ENCODE results near the gene SPATA24.
"Not testable (repeated sequence)": the region's sequence is repeated elsewhere in the genome, so short reads cannot be mapped to it uniquely, and the experiment has no call there.

The SPATA24 gene

DNA sequence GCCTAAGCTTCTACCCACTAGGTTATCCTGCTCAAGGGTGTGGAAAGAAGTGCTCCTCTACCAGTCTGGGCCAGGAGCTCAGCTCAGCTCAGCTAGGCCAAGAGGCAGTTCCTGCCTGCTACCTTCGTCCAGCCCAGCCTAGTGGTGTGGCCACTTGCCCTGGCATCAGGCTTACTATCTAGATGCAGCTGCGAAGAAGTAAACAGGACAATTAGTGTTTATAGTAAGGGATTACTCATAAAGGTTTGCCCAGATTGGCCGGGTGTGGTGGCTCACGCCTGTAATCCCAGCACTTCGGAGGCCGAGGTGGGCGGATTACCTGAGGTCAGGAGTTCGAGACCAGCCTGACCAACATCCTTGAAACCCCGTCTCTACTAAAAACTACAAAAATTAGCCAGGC, 12.8 kb upstream of the SPATA24 start:
- DNase-seq (ENCODE audit: low spot score): no peak

- DNase-seq (ENCODE audit: low spot score): no peak
Measured at GRCh38 chr5:139415869-139416268, 12.0 kb upstream of the SPATA24 start.

DNA sequence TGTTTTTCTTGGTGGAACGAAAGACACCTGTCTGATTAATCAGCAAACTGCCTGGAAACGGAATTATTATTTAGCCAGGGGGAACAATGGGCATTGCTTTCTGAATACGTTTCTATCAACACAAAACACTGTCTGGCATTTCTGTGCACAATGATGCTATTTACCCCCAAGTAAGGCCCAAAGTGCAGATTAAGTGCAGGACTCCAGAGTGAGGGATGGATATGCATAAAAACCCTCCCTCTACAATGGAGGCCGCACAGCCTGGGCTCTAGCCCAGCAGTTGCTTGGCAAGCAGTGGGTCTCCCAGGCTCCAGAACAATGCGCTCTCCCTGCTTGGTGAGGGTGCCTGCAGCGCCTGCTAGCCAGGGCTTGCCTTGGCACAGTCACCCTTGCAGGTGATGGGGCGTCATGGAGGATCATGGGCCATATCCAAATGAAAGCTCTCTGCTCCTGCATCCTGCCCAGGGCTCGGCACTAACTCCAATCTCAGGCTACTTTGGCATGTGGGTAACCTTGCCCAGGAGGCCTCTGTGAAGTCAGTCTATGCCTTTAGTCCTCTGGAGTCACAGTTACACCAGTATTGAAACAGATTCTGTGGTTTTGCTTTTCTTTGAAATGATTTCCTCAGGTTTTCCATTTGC, 11.5 kb upstream of the SPATA24 start:
- no peak for DNase-seq (ENCODE audit: low spot score)

- DNase-seq (ENCODE audit: low spot score): no peak
Measured at GRCh38 chr5:139414581-139415130, 10.8 kb upstream of the SPATA24 start.

DNA sequence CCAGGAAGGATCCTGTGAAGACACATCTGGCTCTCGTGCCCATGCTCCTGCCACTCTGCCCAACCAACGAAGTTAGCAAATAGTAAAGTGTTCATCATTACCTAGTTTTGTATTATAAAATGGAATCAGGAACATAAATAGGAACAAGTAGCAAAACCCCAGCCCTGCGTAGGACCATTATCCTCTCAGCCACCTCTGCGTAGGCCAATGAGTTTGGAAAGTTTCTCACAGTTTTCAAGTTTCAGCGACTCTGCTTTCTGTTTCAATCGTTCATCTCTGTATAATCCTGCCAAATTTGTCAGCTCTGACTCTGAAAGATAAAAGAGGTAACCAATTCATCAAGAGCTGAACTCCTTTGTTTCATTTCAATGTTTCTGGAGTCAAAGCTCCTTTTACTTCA, 10.1 kb upstream of the SPATA24 start:
- no peak for DNase-seq (ENCODE audit: low spot score)

DNA sequence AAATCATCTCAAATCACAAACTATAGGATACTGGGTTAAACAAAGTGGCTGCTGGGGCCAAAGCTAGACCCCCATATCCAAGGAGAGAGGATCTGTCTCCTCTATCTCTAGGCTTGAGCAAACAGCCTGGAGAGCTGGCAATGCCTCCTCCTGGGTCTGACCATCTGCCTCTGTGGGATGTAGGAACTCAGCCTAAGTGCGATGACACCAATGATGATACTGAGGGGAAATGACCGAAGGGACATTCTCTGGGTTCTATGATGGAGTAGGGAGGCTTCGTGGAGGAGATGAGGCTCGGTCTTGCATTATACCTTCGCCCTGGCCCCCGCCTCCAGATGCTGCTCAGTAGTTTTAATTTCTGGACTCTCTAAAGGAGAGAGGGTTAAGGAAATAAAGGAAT, 9.3 kb upstream of the SPATA24 start:
- DNase-seq (ENCODE audit: low spot score): no peak

DNA sequence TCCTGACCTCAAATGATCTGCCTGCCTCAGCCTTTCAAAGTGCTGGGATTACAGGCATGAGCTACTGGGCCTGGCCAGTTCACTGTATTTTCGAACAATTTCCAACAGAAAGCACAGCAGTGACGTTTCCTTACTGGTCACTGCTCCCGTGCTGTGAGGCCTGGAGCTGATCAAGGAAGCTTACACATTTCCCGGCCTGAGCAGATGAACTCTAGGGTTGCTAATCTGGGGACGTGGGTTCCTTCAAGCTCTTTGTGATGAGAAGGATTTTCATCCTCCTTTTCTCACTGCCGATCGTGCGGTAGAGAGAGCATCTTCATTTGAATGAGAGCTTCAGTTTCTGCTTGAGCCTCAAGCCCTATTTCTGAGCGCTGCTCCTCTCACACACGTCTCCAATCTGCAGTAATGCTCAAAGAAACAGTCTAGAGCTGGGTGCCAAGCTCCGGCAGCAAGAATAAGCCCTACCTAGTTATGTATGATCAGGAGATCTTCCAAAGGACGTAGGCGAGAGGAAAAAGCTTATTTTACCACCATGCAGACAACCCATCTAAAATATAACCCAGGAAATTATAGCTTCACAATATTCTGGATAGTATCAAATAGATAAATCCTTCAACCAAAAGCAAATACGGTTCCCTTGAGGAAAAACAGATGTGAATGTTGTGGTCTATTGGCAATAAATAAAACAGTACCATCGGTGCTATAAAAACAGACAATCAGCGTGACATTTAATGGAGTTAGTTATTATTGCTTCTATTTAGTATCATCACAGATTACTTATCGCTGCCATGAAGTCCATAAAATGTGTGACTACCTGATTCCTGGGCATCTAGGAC, 7.3 kb upstream of the SPATA24 start:
- no peak for DNase-seq (ENCODE audit: low spot score)

GRCh38 chr5:139410121-139410992, 6.5 kb upstream of the SPATA24 start:
- no peak for DNase-seq (ENCODE audit: low spot score)

GRCh38 chr5:139409116-139409515, 5.2 kb upstream of the SPATA24 start:
- not testable (repeated sequence) for DNase-seq (ENCODE audit: low spot score)

- no peak for DNase-seq (ENCODE audit: low spot score)
Measured at GRCh38 chr5:139408191-139408590, 4.3 kb upstream of the SPATA24 start.

GRCh38 chr5:139407517-139407916, 3.6 kb upstream of the SPATA24 start:
- no peak for DNase-seq (ENCODE audit: low spot score)

DNA sequence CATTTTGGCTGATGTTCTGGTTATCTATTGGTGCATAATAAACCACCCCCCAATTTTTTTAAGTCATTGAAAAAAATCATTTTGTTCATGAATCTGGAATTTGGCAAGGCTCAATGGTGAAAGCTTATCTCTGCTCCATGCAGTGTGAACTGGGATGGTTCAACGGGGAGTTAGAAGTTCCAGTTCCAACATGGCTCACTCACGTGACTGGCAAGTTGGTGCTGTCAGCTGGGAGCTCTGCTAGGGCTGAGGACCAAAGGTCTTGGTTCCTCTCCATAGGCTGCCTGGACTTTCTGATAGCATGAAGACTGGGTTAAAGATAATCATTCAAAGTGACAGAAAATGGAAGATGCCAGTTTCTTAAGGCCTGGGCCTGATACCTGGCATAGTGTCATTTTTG, 3.1 kb upstream of the SPATA24 start:
- no peak for DNase-seq (ENCODE audit: low spot score)

DNA sequence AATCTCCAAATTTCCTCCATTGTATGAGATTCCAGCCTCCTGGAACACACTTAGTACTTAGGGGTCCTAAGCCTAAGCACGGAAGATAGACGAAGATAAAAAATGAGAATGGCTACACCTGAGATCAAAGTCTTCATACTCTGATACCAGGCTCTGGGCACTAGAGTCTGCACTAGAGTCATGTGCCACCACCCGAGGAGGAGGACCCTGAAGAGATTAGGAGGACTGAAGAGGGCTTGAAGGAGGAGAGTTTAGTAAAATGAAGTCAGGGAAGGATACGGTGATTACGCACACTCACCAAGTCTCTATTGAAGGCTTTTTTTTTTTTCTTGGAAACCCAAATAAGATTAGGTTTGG, 573 bp upstream of the SPATA24 start:
- no peak for DNase-seq (ENCODE audit: low spot score)

DNA sequence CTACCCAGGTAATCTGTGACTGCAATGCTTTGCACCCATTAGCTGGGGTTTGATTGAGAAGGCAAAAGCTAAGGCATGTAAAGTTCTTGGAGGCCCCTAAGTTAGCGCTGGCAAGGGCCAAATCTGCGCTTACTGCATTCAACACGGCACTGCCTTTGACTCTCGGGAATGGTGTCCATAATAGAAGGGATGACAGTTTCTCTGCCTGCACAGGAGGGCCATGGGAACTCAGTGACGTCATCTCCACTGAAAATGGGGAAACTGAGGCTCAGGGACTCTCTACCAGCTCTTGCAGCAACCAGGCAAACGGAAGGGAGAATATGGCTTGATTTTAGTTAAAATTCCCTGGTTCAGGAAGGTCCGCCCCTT, 487 bp downstream of the SPATA24 start:
- no peak for DNase-seq (ENCODE audit: low spot score)

GRCh38 chr5:139402561-139403158, 1.2 kb downstream of the SPATA24 start:
- peak; percentile 76 for DNase-seq (ENCODE audit: low spot score)

- no peak for DNase-seq (ENCODE audit: low spot score)
Measured at GRCh38 chr5:139401546-139401945, 2.3 kb downstream of the SPATA24 start.

DNA sequence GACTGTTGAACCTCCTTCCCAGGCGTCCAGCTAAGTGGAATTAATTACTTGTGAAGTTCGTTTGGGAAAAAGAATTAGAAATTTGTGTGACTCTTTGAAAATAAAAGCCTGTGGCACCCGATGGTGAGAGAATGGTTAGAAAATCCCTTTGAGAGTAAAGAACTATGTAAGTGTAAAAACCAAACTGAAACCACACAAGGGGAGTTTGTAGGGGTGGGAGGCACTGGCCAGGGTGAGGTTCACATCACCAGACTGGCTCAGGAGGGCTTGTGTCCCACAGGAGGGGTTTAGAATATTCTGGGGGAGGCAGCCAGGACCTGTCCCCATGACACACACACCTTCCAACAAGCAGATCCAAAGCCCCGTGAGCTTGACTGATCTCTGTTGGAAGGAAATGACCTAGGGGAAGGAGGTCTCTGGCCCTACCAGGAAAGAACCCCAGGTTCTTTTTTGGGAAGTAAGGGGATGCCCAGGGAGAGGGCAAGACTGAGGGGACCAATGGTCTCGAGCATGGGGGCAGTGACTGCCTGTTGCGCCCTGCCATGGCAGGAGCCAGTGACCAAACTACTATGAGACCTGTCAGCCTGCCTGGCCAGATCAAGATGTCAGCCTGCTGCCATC, 4.3 kb downstream of the SPATA24 start:
- DNase-seq (ENCODE audit: low spot score): no peak

GRCh38 chr5:139397921-139398320, 6.0 kb downstream of the SPATA24 start:
- no peak for DNase-seq (ENCODE audit: low spot score)

- DNase-seq (ENCODE audit: low spot score): no peak
Measured at GRCh38 chr5:139396691-139397090, 7.2 kb downstream of the SPATA24 start.

GRCh38 chr5:139395844-139396640, 7.8 kb downstream of the SPATA24 start:
- DNase-seq (ENCODE audit: low spot score): no peak
